HG02642 (cell line): Measurements from ENCODE around the gene CPSF6.
"Not testable (repeated sequence)": the region's sequence is repeated elsewhere in the genome, so short reads cannot be mapped to it uniquely, and the experiment has no call there.

Experiments
- ATAC-seq: cut with Tn5 transposase; IDR thresholded peaks from one replicate; pipeline ENCODE4 v1.9.1; 2021; ENCODE audit warnings: mild to moderate bottlenecking; ENCODE audit not compliant: unreplicated experiment, poor library complexity

CPSF6 gene

DNA sequence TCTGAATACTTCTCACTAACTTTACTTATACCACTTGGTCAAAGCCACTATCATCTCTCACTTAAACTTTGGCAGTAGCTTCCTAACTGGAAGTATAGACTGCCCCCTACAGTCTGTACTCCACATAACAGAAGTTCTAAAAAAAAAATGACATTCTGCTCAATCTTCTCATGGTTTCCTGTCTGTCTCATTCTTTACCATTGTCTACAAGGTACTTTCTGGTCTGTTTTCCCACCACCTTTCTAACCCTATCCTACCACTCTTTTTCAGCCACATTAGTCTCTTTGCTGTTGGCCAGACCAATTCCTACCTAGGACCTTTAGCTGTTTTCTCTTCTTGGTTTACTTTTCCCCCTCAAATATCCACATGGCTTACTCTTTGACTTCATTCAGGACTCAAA lies 14.7 kb downstream of the CPSF6 start:
- no peak for ATAC-seq

DNA sequence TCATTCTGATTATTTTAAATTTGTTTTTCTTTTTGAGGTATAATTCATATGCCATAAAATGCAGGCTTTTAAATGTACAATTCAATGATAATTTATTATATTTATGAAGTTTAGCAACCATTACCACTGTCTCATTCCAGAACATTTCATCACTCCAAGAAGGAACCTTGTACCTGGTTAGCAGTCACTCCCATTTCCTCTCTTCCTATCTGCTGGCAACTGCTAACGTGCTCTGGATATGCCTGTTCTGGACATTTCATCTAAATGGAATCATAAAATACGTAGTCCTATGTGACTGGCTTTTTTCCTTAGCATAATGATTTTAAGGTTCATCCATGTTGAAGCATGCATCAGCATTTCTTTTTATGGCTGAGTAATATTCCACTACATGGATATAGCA lies 15.5 kb downstream of the CPSF6 start:
- ATAC-seq: no peak

DNA sequence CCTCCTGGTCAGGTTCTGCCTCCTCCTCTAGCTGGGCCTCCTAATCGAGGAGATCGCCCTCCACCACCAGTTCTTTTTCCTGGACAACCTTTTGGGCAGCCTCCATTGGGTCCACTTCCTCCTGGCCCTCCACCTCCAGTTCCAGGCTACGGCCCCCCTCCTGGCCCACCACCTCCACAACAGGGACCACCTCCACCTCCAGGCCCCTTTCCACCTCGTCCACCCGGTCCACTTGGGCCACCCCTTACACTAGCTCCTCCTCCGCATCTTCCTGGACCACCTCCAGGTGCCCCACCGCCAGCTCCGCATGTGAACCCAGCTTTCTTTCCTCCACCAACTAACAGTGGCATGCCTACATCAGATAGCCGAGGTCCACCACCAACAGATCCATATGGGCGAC lies 19.3 kb downstream of the CPSF6 start:
- no peak for ATAC-seq

DNA sequence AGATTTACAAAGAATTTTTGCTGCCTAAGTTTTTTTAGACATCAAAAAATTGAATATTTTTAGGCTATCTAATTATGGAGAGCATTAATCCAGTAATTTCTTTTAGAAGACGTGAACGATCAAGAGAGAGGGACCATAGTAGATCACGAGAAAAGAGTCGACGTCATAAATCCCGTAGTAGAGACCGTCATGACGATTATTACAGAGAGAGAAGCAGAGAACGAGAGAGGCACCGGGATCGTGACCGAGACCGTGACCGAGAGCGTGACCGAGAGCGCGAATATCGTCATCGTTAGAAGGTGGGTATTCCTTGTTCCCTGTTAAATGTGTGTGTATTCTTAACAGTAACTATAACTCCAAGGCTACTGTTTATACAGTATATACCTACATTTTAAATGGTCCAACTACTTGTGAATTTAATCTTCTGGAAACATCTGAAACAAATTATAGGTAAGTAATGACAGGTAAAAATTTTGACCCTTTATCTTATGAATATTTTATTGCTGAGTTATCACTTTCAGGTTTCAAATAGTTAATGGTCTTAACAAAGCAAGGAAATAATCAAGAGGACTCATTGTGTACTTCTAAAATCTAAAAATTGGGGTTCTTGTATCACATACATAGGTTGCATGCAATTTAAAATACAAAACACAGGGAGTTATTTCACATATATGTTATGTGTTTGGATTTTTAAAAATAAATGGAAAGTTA lies 23.1 kb downstream of the CPSF6 start:
- ATAC-seq: no peak

DNA sequence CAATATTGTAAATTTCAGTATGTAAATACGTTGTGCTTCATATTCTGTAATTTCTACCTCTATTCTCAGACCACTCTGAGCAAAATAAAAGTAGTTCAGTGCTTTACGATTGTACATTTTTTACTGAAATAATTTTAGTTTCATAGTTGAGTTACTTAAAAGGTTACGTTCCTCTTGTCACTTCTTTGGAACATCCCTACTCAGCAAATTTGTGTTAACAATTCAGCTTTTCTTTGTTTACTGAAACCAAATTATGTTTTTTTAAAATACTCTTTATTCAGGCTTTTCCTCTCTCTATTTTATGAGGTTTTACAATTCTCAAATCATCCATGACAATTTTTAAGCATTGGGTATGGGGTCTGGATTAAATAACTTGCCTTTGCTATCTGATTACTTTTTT lies 25.8 kb downstream of the CPSF6 start:
- ATAC-seq: no peak

DNA sequence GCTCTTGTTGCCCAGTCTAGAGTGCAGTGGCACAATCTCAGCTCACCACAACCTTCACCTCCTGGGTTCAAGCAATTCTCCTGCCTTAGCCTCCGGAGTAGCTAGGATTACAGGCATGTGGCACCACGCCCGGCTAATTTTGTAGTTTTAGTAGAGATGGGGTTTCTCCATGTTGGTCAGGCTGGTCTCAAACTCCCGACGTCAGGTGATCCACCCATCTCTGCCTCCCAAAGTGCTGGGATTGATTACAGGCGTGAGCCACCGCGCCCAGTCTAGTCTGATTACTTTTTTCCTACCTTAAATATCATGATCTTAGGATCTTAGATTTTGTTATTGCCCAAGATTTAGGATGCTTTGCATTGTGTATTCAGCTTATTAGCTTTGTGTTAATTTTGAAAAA lies 26.3 kb downstream of the CPSF6 start:
- ATAC-seq: not testable (repeated sequence)

DNA sequence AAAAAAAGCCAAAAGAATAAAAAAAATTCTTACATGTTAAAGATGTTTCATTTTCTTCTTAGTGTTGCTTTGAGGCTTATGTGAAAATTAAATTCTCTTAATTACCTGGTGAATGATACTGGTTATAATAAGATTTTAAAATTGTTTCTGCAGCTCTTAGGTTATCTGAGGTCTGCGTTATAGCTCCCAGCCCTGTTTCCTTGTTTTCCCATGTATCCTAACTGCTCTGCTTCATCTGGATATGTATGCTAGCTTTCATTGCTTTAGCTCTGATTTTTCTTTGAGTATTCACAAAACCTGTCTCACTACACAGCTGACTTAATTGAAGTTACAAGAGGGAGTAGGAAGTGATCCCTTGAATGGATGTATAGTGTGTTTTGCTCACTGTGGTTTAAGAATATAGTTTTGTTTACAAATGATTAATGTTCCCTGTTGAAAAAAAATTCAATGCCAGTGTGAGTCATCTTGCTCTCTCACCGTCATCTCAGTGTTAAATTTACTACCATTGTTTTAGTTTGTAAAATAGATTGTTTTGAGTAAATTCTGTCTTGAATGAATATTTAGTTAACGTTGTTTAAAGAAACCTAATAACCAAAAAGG lies 26.8 kb downstream of the CPSF6 start:
- ATAC-seq: no peak

DNA sequence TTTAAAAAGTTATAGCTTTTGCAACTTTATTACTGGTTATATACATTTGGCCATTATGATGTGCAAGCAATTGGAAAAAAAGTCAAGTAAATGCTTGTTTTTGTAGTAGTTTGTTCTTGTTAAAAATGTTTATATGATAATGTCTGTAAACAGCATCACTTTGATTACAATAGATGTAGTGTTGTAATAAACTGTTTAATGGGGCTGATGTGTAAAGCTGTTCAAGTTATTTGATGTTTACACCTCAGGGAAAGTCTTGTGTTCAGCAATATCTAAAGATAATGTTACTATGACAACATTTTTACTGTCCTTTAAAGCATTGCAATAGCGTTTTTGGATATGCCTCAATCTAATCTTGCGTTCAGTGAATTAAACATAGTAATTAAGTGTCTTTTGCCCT lies 30.4 kb downstream of the CPSF6 start:
- ATAC-seq: no peak

DNA sequence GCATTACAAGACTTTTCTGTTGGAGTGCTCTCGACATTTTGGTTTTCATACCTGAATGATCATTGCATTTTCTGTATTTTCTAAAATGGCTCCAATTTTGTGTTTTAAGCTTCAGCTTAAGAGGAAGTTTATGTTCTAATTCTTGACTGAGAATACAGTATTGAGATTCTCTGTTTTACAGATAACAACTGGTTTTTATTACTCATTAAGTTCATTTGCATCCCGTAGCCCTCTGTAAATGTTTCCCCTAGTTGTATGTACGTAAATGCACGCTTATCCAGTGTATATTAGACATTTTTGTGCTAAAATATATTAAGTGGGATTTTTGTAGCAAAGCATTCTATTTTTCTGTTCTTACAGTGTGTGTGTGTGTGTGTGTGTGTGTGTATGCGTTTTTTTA lies 33.1 kb downstream of the CPSF6 start:
- no peak for ATAC-seq

DNA sequence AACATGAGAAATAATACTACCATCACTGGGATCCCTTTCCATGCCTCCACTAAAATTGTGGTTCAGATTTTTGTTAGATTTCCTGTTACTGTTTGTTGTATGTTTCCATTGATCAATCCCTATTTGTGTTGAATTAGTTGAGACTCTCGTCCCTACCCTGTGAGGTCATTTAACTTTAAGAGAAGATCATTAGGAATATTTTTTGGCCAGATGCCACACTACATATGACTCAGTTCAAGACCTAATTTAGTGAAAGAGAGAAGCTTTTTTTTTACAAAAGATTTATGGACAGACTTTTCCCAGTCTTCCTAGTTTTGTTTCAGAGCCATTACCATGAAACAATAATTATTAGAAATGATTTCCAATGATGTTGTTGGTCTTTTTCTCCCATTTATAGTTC lies 35.5 kb downstream of the CPSF6 start:
- ATAC-seq: no peak

DNA sequence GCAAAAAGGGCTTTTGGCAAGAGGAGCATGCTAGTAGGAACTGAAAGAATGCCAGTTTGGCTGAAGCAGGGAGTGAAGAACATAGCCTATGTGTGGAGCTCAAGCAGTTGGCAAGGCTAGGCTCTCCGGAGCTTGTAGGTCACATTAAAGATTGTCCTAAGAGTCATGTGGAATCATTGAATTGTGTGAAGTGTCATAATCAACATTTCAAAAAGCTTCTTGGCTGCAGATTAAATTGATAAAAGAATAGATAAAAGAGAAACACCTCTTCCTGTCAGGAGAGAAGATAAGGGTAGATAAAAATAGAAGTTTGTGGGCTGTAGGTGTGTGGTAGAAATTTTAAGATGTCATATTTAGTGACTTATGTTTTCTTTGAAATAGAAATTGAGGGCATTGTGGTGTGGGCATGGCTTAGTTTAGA lies 36.1 kb downstream of the CPSF6 start:
- ATAC-seq: no peak

DNA sequence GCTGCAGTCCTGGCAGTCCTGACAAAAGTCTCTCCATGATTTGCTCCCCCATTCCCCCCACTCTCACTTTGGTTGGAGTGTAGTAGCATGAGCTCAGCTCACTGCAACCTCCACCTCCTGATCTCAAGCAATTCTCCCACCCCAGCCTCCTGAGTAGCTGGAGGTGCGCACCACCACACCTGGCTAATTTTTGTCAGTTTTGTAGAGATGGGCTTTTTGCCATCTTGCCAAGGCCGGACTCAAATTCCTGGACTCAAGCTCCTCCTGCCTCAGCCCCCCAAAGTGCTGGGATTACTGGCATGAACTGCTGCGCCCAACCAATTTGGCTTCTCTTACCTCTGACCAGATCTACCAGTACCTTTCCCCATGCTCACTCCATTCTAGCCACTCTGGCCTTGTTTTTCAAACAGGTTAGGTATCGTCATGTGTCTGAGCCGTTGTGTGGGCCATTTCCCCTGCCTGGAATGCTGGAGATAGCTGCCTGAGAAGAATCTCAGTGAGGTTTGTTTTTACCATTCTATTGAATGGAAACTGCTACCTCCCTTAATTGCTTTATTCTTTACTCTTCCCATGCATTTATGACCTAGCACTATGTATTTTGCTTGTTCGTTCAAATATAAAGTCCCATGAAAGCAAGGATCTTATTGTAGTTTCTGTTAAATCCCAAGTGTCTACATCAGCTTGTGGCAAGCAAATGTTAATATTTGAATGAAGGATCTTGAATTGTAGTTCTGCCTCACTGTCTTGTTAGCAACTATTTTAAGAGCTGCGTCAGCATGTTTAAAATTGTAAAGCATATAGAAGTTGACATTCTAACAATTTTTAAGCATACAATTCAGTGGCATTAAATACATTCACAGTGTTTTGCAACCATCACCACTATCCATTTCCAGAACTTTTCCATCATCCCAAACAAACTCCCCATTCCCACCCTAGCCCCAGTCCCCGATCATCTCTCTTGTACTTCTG lies 39.7 kb downstream of the CPSF6 start:
- no peak for ATAC-seq

DNA sequence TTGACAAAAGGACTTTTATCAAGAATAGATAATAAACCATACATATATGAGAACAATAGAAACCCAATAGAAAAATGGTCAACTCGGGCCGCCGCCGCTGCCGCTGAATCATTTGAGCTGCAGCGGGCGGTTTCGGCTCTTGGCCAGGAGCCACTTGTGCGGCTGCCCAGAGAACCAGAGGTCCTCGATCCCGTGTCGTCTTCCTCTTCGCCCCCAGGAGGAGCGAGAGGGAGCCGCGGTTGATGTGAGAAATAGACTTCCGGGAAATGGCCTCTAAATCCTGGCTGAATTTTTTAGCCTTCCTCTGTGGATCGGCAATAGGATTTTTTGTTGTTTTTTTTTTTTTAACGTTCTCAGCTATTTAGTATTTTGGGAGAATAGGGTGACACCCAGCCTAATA lies 44.8 kb downstream of the CPSF6 start:
- ATAC-seq: peak; percentile 48

DNA sequence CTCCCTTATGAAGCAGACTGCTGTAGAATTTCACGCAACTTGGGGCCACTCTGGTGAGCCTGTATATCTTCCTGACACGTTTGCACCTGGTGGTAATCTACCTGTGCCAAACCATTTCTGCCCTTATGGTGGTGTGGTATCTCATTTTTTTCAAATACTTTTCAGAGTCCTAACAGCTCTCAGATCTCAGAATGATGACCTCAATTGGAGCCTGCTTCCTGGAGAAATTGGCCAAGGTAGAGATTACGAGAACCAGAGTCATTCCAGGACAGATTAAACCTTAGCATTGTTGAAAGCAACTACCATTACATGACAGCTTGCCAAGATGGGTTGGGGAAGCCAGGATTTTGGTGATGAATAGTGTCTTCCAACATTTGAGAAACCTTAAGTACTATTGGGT lies 48.2 kb downstream of the CPSF6 start:
- ATAC-seq: no peak

DNA sequence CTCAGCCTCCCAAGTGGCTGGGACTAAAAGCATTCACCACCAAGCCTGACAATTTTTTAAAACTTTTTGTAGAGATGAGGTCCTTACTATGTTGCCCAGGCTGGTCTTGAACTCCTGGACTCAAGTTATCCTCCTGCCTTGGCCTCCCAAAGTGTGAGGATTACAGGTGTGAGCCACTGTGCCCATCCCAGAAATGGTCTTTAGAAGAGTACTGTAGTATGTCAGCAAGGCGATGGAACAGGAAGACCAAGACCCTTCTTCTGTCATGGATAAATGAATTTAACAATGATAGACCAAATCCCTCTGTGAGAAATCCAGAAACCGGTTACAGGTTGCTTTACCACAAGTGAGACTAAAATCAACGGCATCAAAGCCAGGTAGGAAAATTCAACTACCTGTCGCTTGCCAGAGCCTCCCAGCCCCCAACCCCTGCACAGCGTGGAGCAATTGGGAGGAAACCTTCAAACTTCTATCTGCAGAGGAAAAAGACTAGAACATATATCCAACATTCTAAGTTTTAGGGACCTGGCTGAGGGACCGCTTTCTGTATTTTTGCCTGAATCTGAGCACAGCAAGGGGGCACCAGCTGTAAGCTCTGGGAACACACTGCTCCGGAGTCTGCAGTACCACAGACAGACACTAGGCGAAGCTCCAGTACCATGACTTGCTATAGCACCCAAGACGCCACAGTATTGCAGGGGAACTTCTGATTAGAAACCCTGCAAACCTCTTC lies 51.3 kb downstream of the CPSF6 start:
- ATAC-seq: peak; percentile 99

DNA sequence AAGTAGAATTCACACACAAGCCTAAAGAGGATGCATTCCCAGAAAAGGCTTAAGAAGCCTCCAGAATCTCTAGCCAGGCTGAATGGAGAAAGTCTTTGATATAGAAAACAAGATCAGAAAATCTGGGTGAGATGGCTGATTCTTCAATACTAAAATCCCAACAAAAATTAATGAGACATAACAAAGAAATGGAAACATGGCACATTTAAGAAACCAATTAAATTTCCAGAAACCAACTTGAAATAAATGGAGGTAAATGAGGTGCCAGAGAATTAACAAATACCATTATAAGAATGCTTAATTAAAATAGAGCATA lies 51.9 kb downstream of the CPSF6 start:
- ATAC-seq: no peak

DNA sequence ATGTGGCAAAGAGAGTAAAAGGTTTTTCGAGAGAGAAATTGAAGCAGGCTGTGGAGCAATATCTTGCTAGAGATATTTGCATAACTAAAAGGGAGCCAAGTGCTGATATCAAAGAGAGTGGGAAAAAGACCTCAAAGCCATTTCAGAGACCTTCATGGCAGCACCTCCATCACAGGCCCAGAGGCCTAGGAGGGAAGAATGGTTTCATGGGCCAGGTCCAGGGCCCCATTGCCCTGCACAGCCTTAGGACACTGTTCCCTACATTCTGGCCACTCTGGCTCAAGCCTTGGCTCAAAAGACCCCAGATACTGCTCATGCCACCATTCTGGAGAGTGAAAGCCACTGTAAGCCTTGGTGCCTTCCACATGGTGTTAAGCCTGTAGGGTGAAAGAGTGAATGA lies 58.8 kb downstream of the CPSF6 start:
- no peak for ATAC-seq

DNA sequence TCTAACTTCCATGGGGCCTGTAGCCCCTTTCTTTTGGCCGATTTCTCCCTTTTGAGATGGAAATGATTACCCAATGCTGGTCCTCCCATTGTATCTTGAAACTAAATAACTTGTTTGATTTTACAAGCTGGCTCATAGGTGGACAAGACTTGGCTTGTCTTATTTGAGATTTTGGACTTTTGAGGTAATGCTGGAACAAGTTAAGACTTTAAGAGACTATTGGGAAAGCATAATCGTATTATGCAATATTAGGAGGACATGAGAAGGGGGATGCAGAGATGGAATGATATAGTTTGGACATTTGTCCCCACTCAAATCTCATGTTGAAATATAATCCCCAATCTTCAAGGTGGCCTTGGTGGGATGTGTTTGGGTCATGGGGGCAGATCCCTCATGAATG lies 59.6 kb downstream of the CPSF6 start:
- no peak for ATAC-seq

DNA sequence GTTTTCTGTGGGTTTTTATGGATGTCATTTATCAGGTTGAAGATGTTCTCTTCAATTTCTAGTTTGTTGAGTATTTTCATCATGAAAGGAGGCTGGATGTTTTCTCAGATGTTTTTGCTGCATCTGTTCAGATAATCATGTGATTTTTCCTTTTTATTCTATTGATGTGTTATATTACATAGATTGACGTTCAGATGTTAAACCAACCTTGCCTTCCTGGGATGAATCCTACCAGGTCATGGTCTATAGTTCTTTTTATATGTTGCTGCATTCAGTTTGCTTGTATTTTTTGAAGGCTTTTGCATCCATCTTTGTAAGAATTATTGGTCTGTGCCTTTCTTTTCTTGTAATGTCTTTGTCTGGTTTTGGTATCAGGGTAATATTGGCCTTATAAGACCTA lies 64.9 kb downstream of the CPSF6 start:
- no peak for ATAC-seq

DNA sequence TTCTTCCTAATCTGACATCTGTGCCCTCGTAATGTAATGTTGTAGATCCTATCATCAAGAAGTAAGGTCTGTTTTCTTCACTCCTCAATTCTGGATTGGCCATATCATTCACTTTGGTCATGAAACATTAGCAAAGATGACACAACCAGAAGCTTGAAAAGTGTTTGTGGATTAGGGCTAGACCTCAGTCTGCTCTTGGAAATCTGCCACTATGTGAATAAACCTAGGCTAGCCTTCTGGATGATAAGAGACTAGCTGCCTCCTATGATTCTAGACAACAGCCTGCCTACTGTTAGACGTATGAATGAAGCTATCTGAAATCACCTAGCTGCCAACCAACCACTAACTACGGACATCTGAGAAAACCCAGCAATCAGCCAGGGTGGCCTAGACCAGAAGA lies 70.1 kb downstream of the CPSF6 start:
- no peak for ATAC-seq

DNA sequence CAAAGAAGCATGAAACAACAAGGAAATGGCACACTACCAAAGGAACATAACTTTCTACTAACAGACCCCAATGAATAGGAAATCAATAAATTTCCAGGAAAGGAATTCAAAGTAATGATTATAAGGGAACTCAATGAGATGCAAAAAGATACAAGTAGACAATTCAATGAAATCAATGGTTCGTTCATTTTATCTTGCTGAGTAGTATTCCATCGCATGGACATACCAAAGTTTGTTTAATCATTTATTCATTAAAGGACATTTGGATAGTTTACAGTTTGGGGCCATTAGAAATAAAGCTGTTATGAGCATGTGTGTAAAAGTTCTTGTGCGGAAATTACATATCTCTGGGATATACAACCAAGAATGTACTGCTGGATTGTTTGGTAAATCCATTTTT lies 73.8 kb downstream of the CPSF6 start:
- ATAC-seq: no peak
